ENCODE data around the gene CFDP1.

The CFDP1 gene

DNA sequence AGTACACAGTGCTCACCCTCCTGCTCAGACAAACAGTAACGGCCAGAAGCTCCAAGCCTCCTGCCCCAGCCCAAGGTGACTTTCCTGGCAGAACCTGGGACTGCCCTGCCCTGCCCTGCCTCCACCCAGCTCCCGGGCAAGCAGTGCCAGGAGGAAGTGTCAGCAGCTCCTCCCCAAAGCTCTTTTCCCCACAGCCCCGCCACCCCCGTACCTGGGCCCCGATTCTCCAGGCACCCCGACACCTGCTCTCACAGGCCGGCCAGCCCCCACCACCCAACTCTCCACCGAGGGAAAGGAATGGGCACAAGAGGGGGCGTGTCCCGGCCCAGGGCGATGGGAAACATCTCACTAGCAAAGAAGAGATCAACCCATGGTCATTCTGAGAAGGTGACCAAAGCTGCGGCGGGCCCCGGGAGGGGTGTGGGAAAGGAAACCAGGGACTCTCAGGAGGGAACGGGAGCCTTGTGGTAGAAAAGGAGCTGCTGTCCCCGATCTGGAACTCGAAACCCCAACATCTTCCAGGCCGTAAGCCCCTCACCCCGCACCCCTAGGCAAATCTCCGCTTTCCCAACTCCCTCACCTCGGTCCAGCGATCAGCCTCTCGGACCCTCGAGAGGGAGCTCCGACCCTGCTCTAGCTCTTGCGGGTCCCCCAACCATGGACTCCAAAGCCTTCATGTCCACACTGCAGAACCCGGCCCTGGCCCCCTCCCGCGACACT lies 183.1 kb downstream of the CFDP1 start:
- no peak for DNase-seq (ENCODE audit: low spot score)
- TF ChIP-seq, protein P1, sequence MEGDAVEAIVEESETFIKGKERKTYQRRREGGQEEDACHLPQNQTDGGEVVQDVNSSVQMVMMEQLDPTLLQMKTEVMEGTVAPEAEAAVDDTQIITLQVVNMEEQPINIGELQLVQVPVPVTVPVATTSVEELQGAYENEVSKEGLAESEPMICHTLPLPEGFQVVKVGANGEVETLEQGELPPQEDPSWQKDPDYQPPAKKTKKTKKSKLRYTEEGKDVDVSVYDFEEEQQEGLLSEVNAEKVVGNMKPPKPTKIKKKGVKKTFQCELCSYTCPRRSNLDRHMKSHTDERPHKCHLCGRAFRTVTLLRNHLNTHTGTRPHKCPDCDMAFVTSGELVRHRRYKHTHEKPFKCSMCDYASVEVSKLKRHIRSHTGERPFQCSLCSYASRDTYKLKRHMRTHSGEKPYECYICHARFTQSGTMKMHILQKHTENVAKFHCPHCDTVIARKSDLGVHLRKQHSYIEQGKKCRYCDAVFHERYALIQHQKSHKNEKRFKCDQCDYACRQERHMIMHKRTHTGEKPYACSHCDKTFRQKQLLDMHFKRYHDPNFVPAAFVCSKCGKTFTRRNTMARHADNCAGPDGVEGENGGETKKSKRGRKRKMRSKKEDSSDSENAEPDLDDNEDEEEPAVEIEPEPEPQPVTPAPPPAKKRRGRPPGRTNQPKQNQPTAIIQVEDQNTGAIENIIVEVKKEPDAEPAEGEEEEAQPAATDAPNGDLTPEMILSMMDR (IDR thresholded peaks at IDR 0.05; ENCODE audit: extremely low read depth, missing control alignments) = no peak

DNA sequence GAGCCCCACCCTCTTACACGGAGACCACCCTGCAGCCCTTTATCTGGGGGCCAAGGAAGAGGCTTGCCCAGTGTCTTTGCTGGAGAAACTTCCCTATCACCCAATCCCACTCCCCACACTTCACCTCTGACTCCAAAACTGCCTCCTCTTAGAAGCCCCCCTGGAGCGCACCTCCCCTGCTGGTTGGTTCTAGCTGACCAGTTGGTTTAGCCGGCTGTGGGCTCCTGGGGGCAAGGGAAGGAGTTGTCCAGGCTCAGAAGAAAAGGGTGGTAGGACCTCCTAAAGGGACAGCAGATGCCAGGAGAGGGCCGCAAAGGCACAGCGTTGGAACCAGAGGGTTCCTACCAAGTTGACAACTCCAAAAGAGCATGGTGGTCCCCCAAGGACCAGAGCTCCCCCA lies 183.9 kb downstream of the CFDP1 start:
- no peak for DNase-seq (ENCODE audit: low spot score)
- TF ChIP-seq, protein P1 (IDR thresholded peaks at IDR 0.05; ENCODE audit: extremely low read depth, missing control alignments) = no peak

DNA sequence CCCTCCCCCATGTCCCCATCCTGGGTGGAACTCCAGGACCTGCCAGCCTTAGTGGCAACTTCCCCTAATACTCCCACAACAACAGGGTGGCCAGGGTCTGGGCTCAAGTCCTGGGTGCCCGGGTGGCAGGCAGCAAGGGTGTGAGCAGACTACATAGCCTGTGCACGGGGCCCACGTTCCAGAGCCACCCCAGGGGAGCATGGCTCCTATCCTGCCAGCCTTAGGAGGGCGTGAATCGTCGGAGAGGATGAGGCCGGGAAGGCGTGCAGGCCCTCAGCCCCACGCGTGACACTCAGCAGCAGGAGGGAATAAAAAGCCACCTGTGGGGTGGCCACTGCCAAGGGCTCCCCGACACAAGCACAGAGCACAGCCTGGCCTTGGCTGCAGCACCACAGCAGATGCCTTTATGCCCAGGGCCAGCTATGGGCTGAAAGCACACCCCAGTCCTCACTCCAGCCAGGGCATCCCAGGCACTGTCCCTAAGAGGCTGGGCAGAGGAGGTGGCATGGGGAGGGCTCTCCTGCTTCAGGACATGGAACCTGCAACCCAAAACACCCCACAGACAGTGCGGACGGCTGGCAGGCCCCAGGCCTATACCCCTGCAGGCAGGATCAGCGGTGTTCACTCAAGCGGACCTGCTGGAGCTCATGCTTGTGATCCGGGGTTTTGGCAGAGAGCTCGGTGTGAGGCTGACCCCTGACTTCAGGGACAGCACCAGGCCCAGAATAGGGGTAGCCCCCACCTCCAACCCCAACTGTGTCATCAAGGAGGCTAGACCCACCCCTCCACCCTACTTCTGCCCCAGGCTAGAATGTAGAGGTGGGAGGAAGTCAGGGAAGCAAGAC lies 184.5 kb downstream of the CFDP1 start:
- TF ChIP-seq, protein P1 (IDR thresholded peaks at IDR 0.05; ENCODE audit: extremely low read depth, missing control alignments) = no peak
- DNase-seq (ENCODE audit: low spot score) = no peak

DNA sequence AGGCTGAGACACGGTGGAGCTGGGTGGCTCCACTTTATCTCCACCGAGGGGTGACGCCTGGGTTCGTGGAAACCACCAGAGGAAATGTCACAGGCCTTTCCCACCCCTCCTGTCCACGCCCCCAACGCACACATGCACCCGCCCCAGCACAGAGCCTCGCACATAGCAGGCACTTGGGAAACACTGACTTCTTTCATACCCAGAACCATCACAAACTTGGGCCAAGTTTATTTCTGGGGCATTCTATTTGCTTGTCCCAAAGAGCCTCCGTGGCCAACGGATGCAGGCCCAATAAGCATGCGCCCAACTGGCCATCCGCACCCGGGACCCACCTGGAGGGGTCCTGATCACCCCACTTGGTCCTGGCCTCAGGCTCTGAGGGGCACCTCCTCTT lies 185.2 kb downstream of the CFDP1 start:
- DNase-seq (ENCODE audit: low spot score) = no peak
- TF ChIP-seq, protein P1 (IDR thresholded peaks at IDR 0.05; ENCODE audit: extremely low read depth, missing control alignments) = no peak

DNA sequence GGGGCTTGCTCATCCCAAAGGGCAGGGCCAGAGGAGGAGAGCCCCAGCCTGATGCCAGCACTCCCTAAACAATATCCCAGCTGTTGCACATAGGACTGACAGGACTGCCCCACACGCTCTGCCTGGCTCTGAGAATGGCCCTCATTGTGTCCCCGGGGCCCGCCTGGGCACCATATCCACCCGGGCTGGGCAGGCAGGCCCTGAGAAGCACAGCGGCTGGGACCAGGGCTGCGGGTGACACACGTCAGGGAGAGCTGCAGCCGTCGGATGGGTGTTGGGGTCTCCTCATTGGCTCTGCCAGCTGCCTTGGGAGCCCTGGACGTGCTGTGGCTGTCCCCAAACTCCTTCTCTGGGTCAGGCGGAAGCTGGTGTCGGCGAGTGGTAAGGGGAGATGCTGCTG lies 186.1 kb downstream of the CFDP1 start:
- DNase-seq (ENCODE audit: low spot score) = no peak
- TF ChIP-seq, protein P1 (IDR thresholded peaks at IDR 0.05; ENCODE audit: extremely low read depth, missing control alignments) = no peak

DNA sequence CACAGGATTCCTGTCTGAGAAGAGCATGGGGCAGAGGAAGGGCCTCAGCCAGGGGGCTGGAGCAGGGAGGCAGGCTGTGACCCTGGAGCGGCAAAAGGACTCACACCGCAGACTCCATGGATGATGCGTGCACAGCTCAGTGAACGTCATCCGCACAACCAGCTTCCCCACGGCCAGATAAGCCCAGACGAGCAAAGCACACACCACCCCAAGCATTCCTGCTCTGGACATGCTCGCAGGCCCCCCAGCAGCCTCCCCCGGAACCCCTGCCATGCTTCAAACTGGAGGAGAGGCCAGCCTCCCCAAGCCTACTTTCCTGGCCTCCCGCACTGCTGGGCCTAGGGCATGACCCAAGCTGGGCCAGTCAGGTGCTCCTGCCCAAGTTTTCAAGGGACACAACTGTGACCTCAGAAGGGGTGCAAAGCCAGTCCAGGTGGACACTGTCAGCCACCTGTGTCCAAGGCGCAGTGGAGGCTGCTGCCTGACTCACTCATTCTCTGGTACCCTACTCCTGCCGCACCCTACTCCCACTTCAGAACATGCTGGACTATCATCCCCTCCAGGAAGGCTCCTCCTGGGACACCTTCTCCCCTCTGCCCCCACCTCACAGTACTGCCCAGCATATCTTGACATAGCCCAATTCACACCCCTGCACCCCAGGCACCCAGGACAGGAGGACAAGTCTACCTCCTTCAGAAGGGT lies 186.6 kb downstream of the CFDP1 start:
- no peak for DNase-seq (ENCODE audit: low spot score)
- TF ChIP-seq, protein P1 (IDR thresholded peaks at IDR 0.05; ENCODE audit: extremely low read depth, missing control alignments) = no peak
